GM21447 (cell line): ENCODE measurements around the gene BAX.
"Not testable (repeated sequence)": the region's sequence is repeated elsewhere in the genome, so short reads cannot be mapped to it uniquely, and the experiment has no call there.

ENCODE experiments used
- ATAC-seq: cut with Tn5 transposase; IDR thresholded peaks from one replicate; pipeline ENCODE4 v1.9.1; 2021; ENCODE audit not compliant: unreplicated experiment

BAX gene

GRCh38 chr19:48954595-48955307 is at the start of gene BAX:
BAX (plus strand) TSS chr19:48954875; CDS start chr19:48954929, 54 bp downstream.
- peak; percentile 59 for ATAC-seq

GRCh38 chr19:48905664-48906063 is 49.0 kb upstream of the BAX start:
- ATAC-seq, result no peak

GRCh38 chr19:48906324-48906723 is 48.4 kb upstream of the BAX start:
- no peak for ATAC-seq

GRCh38 chr19:48907671-48908070 is 47.0 kb upstream of the BAX start:
- no peak for ATAC-seq

- not testable (repeated sequence) for ATAC-seq
These were observed 45.1 kb upstream of the BAX start for GRCh38 chr19:48909424-48910077.

- no peak for ATAC-seq
These were observed 43.9 kb upstream of the BAX start for GRCh38 chr19:48910803-48911202.

- no peak for ATAC-seq
These were observed 41.4 kb upstream of the BAX start for GRCh38 chr19:48913114-48913889.

- no peak for ATAC-seq
These were observed 40.5 kb upstream of the BAX start for GRCh38 chr19:48914181-48914580.

- ATAC-seq, result no peak
These were observed 38.9 kb upstream of the BAX start for GRCh38 chr19:48915757-48916156.

GRCh38 chr19:48918071-48918470 is 36.6 kb upstream of the BAX start:
- ATAC-seq, result no peak

GRCh38 chr19:48918801-48919247 is 35.9 kb upstream of the BAX start:
- ATAC-seq, result no peak

- not testable (repeated sequence) for ATAC-seq
These were observed 35.4 kb upstream of the BAX start for GRCh38 chr19:48919271-48919670.

GRCh38 chr19:48920949-48921348 is 33.7 kb upstream of the BAX start:
- no peak for ATAC-seq

GRCh38 chr19:48921721-48922500 is 32.8 kb upstream of the BAX start:
- no peak for ATAC-seq

- no peak for ATAC-seq
These were observed 31.9 kb upstream of the BAX start for GRCh38 chr19:48922548-48923490.

GRCh38 chr19:48925240-48925843 is 29.3 kb upstream of the BAX start:
- no peak for ATAC-seq

GRCh38 chr19:48925890-48926289 is 28.8 kb upstream of the BAX start:
- ATAC-seq, result not testable (repeated sequence)

- no peak for ATAC-seq
These were observed 27.8 kb upstream of the BAX start for GRCh38 chr19:48926909-48927308.

- ATAC-seq, result not testable (repeated sequence)
These were observed 27.0 kb upstream of the BAX start for GRCh38 chr19:48927692-48928091.
